GM10266 (cell line): ENCODE results near the gene SCARB1.

Source experiments
- DNase-seq: peaks from one replicate; pipeline ENCODE4 v3.0.0; 2012; ENCODE audit errors: extremely low spot score
- CTCF ChIP-seq: IDR thresholded peaks from 2 replicates; pipeline ENCODE4 v1.5.1; 2012; ENCODE audit warnings: mild to moderate bottlenecking, low read depth; ENCODE audit not compliant: control insufficient read depth, insufficient read depth; ENCODE audit errors: missing control alignments

SCARB1 gene

GRCh38 chr12:124834822-124835221 lies 28.8 kb downstream of the SCARB1 start:
- no peak for TF ChIP-seq CTCF
- DNase-seq, result no peak

- DNase-seq, result no peak
- TF ChIP-seq CTCF, result no peak
Measured at GRCh38 chr12:124833693-124834122, 30.0 kb downstream of the SCARB1 start.

- no peak for DNase-seq
- TF ChIP-seq CTCF, result no peak
Measured at GRCh38 chr12:124832856-124833255, 30.8 kb downstream of the SCARB1 start.

- no peak for DNase-seq
- TF ChIP-seq CTCF, result no peak
Measured at GRCh38 chr12:124831590-124831989, 32.1 kb downstream of the SCARB1 start.

DNA sequence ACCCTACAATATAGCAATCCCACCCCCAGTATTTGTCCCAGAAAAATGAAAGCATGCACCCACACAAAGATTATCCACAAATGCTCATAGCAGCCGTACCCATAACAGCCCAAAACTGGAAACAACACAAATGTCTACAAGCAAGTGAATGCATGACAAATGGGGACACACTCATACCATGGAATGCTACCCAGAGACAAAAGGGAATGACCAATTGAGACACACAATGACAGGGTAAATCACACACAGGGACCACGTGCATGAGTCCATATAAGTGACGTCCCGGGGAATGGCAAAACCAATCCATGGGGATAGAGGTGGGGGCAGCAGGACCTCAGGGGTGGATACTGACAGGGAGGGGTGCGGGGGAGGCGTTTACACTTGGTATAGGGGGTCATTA lies 33.4 kb downstream of the SCARB1 start:
- no peak for DNase-seq
- no peak for TF ChIP-seq CTCF

- DNase-seq, result no peak
- TF ChIP-seq CTCF, result no peak
Measured at GRCh38 chr12:124829708-124830304, 33.9 kb downstream of the SCARB1 start.

GRCh38 chr12:124829008-124829707 lies 34.5 kb downstream of the SCARB1 start:
- no peak for TF ChIP-seq CTCF
- no peak for DNase-seq
